Mesenteric fat pad (tissue), 1 donor: ENCODE data around the gene TMEM161B. TPM values are rescaled to one million over a fixed set of nuclear protein-coding genes. Genes with fewer than 3 reads are reported as not detected.
"Not testable (repeated sequence)": the region's sequence is repeated elsewhere in the genome, so short reads cannot be mapped to it uniquely, and the experiment has no call there.

Source experiments
- DNase-seq: peaks from one replicate; pipeline ENCODE4 v3.0.0-alpha.2; 2020; ENCODE audit warnings: low spot score
- total RNA-seq: library from RNA; stranded (reverse); fragmentation: NEBNext Ultra II Directional; extraction: Animal tissue kit (Norgen Biotek cat#: 25700); gene quantifications from one replicate; pipeline ENCODE4 v1.2.1, GENCODE V29; 2021
- donor health status: DM: yes; HTN: yes; CAD: no.

The TMEM161B gene
- total RNA-seq, 1 donor from 2014 or later, result 9.4 TPM

- no peak for DNase-seq
These were observed 80.0 kb downstream of the TMEM161B start for GRCh38 chr5:88188458-88189132.

- no peak for DNase-seq
These were observed 85.4 kb downstream of the TMEM161B start for GRCh38 chr5:88183255-88183654.

GRCh38 chr5:88177486-88177885, 91.2 kb downstream of the TMEM161B start:
- not testable (repeated sequence) for DNase-seq

GRCh38 chr5:88172847-88173758, 95.5 kb downstream of the TMEM161B start:
- DNase-seq, result no peak

- DNase-seq, result no peak
These were observed 109.1 kb downstream of the TMEM161B start for GRCh38 chr5:88159591-88159990.

GRCh38 chr5:88158056-88158455, 110.6 kb downstream of the TMEM161B start:
- DNase-seq, result no peak

GRCh38 chr5:88154891-88155290, 113.8 kb downstream of the TMEM161B start:
- DNase-seq, result no peak

- no peak for DNase-seq
These were observed 117.9 kb downstream of the TMEM161B start for GRCh38 chr5:88150747-88151146.

- DNase-seq, result no peak
These were observed 122.8 kb downstream of the TMEM161B start for GRCh38 chr5:88145611-88146467.

GRCh38 chr5:88145221-88145610, 123.4 kb downstream of the TMEM161B start:
- DNase-seq, result no peak
